Stimulated activated naive CD8-positive, alpha-beta T cell treated with anti-CD3 and anti-CD28 coated beads, Interleukin-15, Interleukin-2, amounts not matched to agents 100 U/mL and 50 U/mL, for 24 hours (primary cell): ENCODE measurements around the gene ARHGAP40.

Experiments
- ATAC-seq: fragments of 150-1000 bp; cut with Tn5 transposase; one replicate; pipeline ENCODE4 v1.10.0; 2021
- DNase-seq: peaks from one replicate; pipeline ENCODE4 v3.0.0; 2021

Gene ARHGAP40

GRCh38 chr20:38601216-38602184 lies at the start of gene ARHGAP40:
TSS of gene ARHGAP40 (plus strand) at chr20:38601809.
- ATAC-seq (peak; percentile 52), DNase-seq (peak; percentile 38)

- DNase-seq (no peak), ATAC-seq (no peak)
Observed at GRCh38 chr20:38554986-38555385, 46.6 kb upstream of the ARHGAP40 start.

- ATAC-seq (no peak), DNase-seq (no peak)
Observed at GRCh38 chr20:38555395-38555794, 46.2 kb upstream of the ARHGAP40 start.

- no peak for DNase-seq
- ATAC-seq, result no peak
Observed at GRCh38 chr20:38557174-38557573, 44.4 kb upstream of the ARHGAP40 start.

GRCh38 chr20:38558596-38559360 lies 42.8 kb upstream of the ARHGAP40 start:
- ATAC-seq (no peak), DNase-seq (no peak)

GRCh38 chr20:38559764-38560163 lies 41.8 kb upstream of the ARHGAP40 start:
- DNase-seq (no peak), ATAC-seq (no peak)

- no peak for ATAC-seq
- no peak for DNase-seq
Observed at GRCh38 chr20:38563802-38564431, 37.7 kb upstream of the ARHGAP40 start.

- ATAC-seq (no peak), DNase-seq (no peak)
Observed at GRCh38 chr20:38564680-38565079, 36.9 kb upstream of the ARHGAP40 start.

- DNase-seq (no peak), ATAC-seq (no peak)
Observed at GRCh38 chr20:38566036-38566598, 35.5 kb upstream of the ARHGAP40 start.

- no peak for DNase-seq
- no peak for ATAC-seq
Observed at GRCh38 chr20:38569747-38570525, 31.7 kb upstream of the ARHGAP40 start.

- no peak for DNase-seq
Observed at GRCh38 chr20:38573413-38573812, 28.2 kb upstream of the ARHGAP40 start.

GRCh38 chr20:38579219-38579910 lies 22.2 kb upstream of the ARHGAP40 start:
- no peak for DNase-seq
- ATAC-seq, result no peak

More at GRCh38 chr20:38573413-38573812, 28.2 kb upstream of the ARHGAP40 start:
- ATAC-seq, result no peak

- ATAC-seq (no peak), DNase-seq (no peak)
Observed at GRCh38 chr20:38579921-38580320, 21.7 kb upstream of the ARHGAP40 start.

GRCh38 chr20:38581013-38581412 lies 20.6 kb upstream of the ARHGAP40 start, which contains the start of gene ADIG:
TSS of gene ADIG (plus strand) at chr20:38581197. CDS start at chr20:38581251, 54 bp downstream.
- ATAC-seq (no peak), DNase-seq (no peak)

- DNase-seq (no peak), ATAC-seq (no peak)
Observed at GRCh38 chr20:38581830-38582358, 19.7 kb upstream of the ARHGAP40 start.

GRCh38 chr20:38583306-38583705 lies 18.3 kb upstream of the ARHGAP40 start:
- ATAC-seq (no peak), DNase-seq (no peak)

GRCh38 chr20:38584099-38584763 lies 17.4 kb upstream of the ARHGAP40 start:
- ATAC-seq (no peak), DNase-seq (no peak)

GRCh38 chr20:38585404-38586180 lies 16.0 kb upstream of the ARHGAP40 start:
- no peak for DNase-seq
- no peak for ATAC-seq

GRCh38 chr20:38586181-38586525 lies 15.5 kb upstream of the ARHGAP40 start:
- DNase-seq (no peak), ATAC-seq (no peak)
